Iris pigment epithelial cell (primary cell): ENCODE measurements around the gene AVP.
"Not testable (repeated sequence)": the region's sequence is repeated elsewhere in the genome, so short reads cannot be mapped to it uniquely, and the experiment has no call there.

Experiments
- DNase-seq: peaks from one replicate; pipeline ENCODE4 v3.0.0-alpha.2; 2011; ENCODE audit warnings: low read depth

Gene AVP

GRCh38 chr20:3082955-3083952 is 1.3 kb downstream of the AVP start:
- no peak for DNase-seq

GRCh38 chr20:3082306-3082951 is 2.1 kb downstream of the AVP start:
- DNase-seq, result no peak

GRCh38 chr20:3081641-3082040 is 2.9 kb downstream of the AVP start:
- DNase-seq, result no peak

- no peak for DNase-seq
These were observed 3.6 kb downstream of the AVP start for GRCh38 chr20:3080939-3081388.

- DNase-seq, result no peak
These were observed 6.8 kb downstream of the AVP start for GRCh38 chr20:3077618-3078134.

- DNase-seq, result not testable (repeated sequence)
These were observed 9.2 kb downstream of the AVP start for GRCh38 chr20:3075315-3075714.

GRCh38 chr20:3074812-3075211 is 9.7 kb downstream of the AVP start:
- no peak for DNase-seq

- DNase-seq, result not testable (repeated sequence)
These were observed 11.3 kb downstream of the AVP start for GRCh38 chr20:3073251-3073643.

- DNase-seq, result no peak
These were observed 11.8 kb downstream of the AVP start for GRCh38 chr20:3072530-3073250.

- no peak for DNase-seq
These were observed 12.7 kb downstream of the AVP start, which contains the start of gene OXT for GRCh38 chr20:3071610-3072529. OXT (plus strand) TSS chr20:3071620; CDS start chr20:3071656, 36 bp downstream.

GRCh38 chr20:3071266-3071609 is 13.3 kb downstream of the AVP start:
- no peak for DNase-seq

GRCh38 chr20:3070725-3071124 is 13.8 kb downstream of the AVP start:
- DNase-seq, result no peak

- DNase-seq, result peak; percentile 35
These were observed 15.3 kb downstream of the AVP start for GRCh38 chr20:3068986-3069900.

- no peak for DNase-seq
These were observed 16.4 kb downstream of the AVP start for GRCh38 chr20:3068075-3068474.

GRCh38 chr20:3067139-3068014 is 17.1 kb downstream of the AVP start:
- DNase-seq, result no peak

- DNase-seq, result not testable (repeated sequence)
These were observed 20.4 kb downstream of the AVP start for GRCh38 chr20:3064119-3064518.

- DNase-seq, result no peak
These were observed 25.0 kb downstream of the AVP start for GRCh38 chr20:3059489-3059888.

GRCh38 chr20:3051385-3052019 is 33.0 kb downstream of the AVP start:
- DNase-seq, result no peak
